Parathyroid adenoma (tissue), 2 donors: Measurements from ENCODE around the gene MINAR1.

Source experiments
- H2AFZ ChIP-seq: fragments of 300-600 bp; sonication (generic); one replicate; pipeline ENCODE4 v1.7.0; 2017; ENCODE audit warnings: antibody characterized with exemption, mild to moderate bottlenecking
- H3K27ac ChIP-seq: fragments of 300-600 bp; sonication (generic); one replicate; pipeline ENCODE4 v1.7.0; 2017
- H3K27me3 ChIP-seq: fragments of 300-600 bp; sonication (generic); one replicate; pipeline ENCODE4 v1.7.0; 2017; ENCODE audit warnings: low read length; ENCODE audit not compliant: control insufficient read depth, insufficient read depth
- H3K36me3 ChIP-seq: fragments of 300-600 bp; sonication (generic); one replicate; pipeline ENCODE4 v1.7.0; 2017; ENCODE audit warnings: low read length; ENCODE audit not compliant: control insufficient read depth, insufficient read depth
- H3K4me1 ChIP-seq: fragments of 300-600 bp; sonication (generic); one replicate; pipeline ENCODE4 v1.7.0; 2017; ENCODE audit warnings: control low read depth
- H3K4me2 ChIP-seq: fragments of 300-600 bp; sonication (generic); one replicate; pipeline ENCODE4 v1.7.0; 2017; ENCODE audit warnings: low read length
- H3K4me3 ChIP-seq: fragments of 300-600 bp; sonication (generic); one replicate; pipeline ENCODE4 v1.7.0; 2017; ENCODE audit warnings: low read depth, low read length
- H3K79me2 ChIP-seq: fragments of 300-600 bp; sonication (generic); one replicate; pipeline ENCODE4 v1.7.0; 2017; ENCODE audit warnings: control low read depth
- H3K9ac ChIP-seq: fragments of 300-600 bp; sonication (generic); one replicate; pipeline ENCODE4 v1.7.0; 2017; ENCODE audit warnings: mild to moderate bottlenecking
- H3K9me3 ChIP-seq: fragments of 300-600 bp; sonication (generic); one replicate; pipeline ENCODE4 v1.7.0; 2017; ENCODE audit warnings: low read length; ENCODE audit not compliant: control insufficient read depth
- TF ChIP-seq, protein P1 (sequence below): fragments of 300-600 bp; sonication (generic); IDR thresholded peaks from one replicate; pipeline ENCODE4 v1.7.0; 2017; ENCODE audit warnings: antibody characterized with exemption, mild to moderate bottlenecking
- donor health status: primary hyperparathyroidism.

Gene MINAR1

DNA sequence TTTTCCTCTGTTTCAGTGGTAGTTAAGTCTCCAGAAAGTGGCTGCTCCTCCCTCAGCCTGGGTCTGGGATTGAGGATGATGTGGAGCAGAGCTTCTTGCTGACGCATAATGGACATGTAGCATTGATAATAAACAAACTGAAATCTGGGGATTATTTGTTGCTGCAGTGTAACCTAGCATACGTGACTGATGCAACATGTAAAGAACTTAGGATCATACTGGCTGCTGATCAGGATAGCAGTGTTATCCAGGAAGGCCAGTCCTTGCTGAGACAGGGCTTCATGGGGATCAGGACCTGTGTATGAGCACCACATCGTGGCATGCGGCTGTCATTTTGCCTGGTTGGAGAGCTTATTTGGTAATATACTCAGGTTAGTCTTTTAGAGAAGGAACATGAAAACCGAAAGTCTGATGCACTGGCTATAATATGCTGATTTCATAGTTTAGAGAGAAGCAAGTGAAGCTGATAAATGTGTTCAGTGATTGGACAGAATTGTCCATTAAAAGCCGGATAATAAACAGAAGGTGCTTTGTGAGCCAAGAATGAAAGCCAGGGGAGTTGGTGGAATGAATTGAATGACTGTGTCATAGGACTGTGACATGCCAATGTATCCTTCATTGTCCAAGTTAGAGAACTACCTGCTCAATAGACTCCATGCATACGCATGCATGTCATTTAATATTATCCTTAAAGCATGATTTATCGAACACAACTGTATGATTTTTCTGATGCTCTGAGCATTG lies 4.1 kb downstream of the MINAR1 start:
- Histone ChIP-seq H3K9ac (no peak overlapping the region), H3K4me1 (no peaks in the 10 kb centered on the region), H3K4me3 (no peak overlapping the region), H3K79me2 (no peaks in the 10 kb centered on the region), H3K9me3 (no peaks in the 10 kb centered on the region), H3K27ac (no peak overlapping the region), H3K36me3 (no peaks in the 10 kb centered on the region), H3K27me3 (no peaks in the 10 kb centered on the region), H3K4me2 (no peak overlapping the region), H2AFZ (no peak overlapping the region)
- TF ChIP-seq, protein P1, sequence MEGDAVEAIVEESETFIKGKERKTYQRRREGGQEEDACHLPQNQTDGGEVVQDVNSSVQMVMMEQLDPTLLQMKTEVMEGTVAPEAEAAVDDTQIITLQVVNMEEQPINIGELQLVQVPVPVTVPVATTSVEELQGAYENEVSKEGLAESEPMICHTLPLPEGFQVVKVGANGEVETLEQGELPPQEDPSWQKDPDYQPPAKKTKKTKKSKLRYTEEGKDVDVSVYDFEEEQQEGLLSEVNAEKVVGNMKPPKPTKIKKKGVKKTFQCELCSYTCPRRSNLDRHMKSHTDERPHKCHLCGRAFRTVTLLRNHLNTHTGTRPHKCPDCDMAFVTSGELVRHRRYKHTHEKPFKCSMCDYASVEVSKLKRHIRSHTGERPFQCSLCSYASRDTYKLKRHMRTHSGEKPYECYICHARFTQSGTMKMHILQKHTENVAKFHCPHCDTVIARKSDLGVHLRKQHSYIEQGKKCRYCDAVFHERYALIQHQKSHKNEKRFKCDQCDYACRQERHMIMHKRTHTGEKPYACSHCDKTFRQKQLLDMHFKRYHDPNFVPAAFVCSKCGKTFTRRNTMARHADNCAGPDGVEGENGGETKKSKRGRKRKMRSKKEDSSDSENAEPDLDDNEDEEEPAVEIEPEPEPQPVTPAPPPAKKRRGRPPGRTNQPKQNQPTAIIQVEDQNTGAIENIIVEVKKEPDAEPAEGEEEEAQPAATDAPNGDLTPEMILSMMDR = no peak

DNA sequence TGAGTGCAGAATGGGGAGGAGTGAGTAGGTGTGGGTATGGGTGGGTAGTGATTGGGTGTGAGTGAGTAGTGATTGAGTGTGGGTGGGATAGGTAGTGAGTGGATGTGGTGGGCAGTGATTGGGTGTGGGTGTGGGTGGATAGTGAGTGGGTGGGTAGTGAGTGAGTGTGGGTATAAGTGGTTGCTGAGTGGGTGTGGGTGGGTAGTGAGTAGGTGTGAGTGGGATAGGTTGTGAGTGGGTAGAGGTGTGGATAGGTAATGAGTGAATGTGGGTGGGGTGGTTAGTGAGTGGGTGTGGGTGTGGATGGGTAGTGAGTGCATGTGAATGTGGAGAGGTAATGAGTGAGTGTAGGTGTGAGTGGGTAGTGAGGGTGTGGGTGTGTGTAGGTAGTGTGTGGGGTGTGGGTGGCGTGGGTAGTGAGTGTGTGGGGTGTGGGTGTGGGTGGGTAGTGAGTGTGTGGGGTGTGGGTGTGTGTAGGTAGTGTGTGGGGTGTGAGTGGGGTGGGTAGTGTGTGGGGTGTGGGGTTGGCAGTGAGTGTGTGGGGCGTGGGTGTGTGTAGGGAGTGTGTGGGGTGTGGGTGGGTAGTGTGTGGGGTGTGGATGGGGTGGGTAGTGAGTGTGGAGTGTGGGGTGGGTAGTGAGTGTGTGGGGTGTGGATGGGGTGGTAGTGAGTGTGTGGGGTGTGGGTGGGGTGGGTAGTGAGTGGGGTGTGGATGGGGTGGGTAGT lies 5.3 kb downstream of the MINAR1 start:
- Histone ChIP-seq H2AFZ (no peak overlapping the region), H3K4me1 (no peaks in the 10 kb centered on the region)

DNA sequence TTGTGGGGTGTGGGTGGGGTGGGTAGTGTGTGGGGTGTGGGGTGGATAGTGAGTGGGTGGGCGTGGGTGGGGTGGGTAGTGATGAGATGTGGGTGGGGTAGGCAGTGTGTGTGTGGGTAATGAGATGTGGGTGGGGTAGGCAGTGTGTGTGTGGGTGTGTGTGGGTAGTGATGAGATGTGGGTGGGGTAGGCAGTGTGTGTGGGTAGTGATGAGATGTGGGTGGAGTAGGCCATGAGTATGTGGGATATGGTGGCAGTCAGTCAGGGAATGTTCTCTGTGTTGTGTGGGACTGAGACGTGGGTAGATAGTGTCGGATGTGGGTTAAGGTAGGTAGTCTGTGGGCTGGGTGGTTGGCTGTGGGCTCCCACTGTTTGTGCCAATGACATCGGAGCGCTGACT lies 7.1 kb downstream of the MINAR1 start:
- no peak overlapping the region for H3K4me3 ChIP-seq
- H3K36me3 ChIP-seq = no peaks in the 10 kb centered on the region
- H3K27ac ChIP-seq = no peak overlapping the region
- H3K9me3 ChIP-seq = no peaks in the 10 kb centered on the region
- TF ChIP-seq, protein P1 = no peak
- H3K4me2 ChIP-seq = no peak overlapping the region
- no peaks in the 10 kb centered on the region for H3K79me2 ChIP-seq
- no peaks in the 10 kb centered on the region for H3K27me3 ChIP-seq
- no peak overlapping the region for H3K9ac ChIP-seq
- no peaks in the 10 kb centered on the region for H3K4me1 ChIP-seq
- H2AFZ ChIP-seq = no peak overlapping the region

More for the DNA sequence above, 5.3 kb downstream of the MINAR1 start:
- no peak overlapping the region for H3K4me2 ChIP-seq
- no peak overlapping the region for H3K27ac ChIP-seq
- H3K27me3 ChIP-seq = no peaks in the 10 kb centered on the region
- H3K9ac ChIP-seq = no peak overlapping the region
- TF ChIP-seq, protein P1 = no peak
- H3K79me2 ChIP-seq = no peaks in the 10 kb centered on the region
- no peaks in the 10 kb centered on the region for H3K9me3 ChIP-seq
- no peaks in the 10 kb centered on the region for H3K36me3 ChIP-seq
- no peak overlapping the region for H3K4me3 ChIP-seq

DNA sequence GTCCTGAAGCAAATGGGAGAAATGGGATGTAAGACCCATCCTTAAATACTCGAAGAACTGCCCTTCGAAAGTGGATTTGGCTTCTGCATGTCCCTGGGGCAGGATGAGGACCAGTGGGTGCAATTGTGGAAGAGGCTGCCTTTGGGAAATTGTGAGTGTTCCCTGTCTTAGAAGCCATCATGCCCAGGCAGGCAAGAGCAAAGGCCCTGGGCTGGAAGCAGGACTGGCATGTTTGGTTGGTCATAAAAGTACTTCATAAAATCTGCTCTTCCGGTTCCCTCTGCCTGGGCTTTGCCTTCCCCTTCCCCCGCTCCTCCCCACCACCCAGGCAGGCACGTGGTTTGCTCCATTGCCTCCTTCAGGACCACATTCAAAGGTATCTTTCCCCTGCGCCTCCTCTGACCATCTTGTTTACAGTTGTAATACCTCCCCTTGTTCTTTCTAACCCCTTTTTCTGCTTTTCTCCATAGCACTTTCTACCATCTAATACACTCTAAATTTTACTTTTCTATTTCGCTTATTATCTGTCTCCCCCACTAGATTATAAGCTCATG lies 8.3 kb downstream of the MINAR1 start:
- TF ChIP-seq, protein P1 = no peak
- no peak overlapping the region for H3K4me3 ChIP-seq
- no peaks in the 10 kb centered on the region for H3K27me3 ChIP-seq
- H3K9ac ChIP-seq = no peak overlapping the region
- H3K27ac ChIP-seq = no peak overlapping the region
- no peak overlapping the region for H3K4me2 ChIP-seq
- H3K79me2 ChIP-seq = no peaks in the 10 kb centered on the region
- no peak overlapping the region for H2AFZ ChIP-seq
- no peaks in the 10 kb centered on the region for H3K36me3 ChIP-seq
- no peaks in the 10 kb centered on the region for H3K9me3 ChIP-seq
- H3K4me1 ChIP-seq = no peaks in the 10 kb centered on the region
